GM04503 (cell line): Measurements from ENCODE around the gene NPNT.
"Not testable (repeated sequence)": the region's sequence is repeated elsewhere in the genome, so short reads cannot be mapped to it uniquely, and the experiment has no call there.

ENCODE experiments used
- DNase-seq: peaks from one replicate; pipeline ENCODE4 v3.0.0-alpha.2; 2012; ENCODE audit warnings: low read depth

The NPNT gene, protein sequence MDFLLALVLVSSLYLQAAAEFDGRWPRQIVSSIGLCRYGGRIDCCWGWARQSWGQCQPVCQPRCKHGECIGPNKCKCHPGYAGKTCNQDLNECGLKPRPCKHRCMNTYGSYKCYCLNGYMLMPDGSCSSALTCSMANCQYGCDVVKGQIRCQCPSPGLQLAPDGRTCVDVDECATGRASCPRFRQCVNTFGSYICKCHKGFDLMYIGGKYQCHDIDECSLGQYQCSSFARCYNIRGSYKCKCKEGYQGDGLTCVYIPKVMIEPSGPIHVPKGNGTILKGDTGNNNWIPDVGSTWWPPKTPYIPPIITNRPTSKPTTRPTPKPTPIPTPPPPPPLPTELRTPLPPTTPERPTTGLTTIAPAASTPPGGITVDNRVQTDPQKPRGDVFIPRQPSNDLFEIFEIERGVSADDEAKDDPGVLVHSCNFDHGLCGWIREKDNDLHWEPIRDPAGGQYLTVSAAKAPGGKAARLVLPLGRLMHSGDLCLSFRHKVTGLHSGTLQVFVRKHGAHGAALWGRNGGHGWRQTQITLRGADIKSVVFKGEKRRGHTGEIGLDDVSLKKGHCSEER

DNA sequence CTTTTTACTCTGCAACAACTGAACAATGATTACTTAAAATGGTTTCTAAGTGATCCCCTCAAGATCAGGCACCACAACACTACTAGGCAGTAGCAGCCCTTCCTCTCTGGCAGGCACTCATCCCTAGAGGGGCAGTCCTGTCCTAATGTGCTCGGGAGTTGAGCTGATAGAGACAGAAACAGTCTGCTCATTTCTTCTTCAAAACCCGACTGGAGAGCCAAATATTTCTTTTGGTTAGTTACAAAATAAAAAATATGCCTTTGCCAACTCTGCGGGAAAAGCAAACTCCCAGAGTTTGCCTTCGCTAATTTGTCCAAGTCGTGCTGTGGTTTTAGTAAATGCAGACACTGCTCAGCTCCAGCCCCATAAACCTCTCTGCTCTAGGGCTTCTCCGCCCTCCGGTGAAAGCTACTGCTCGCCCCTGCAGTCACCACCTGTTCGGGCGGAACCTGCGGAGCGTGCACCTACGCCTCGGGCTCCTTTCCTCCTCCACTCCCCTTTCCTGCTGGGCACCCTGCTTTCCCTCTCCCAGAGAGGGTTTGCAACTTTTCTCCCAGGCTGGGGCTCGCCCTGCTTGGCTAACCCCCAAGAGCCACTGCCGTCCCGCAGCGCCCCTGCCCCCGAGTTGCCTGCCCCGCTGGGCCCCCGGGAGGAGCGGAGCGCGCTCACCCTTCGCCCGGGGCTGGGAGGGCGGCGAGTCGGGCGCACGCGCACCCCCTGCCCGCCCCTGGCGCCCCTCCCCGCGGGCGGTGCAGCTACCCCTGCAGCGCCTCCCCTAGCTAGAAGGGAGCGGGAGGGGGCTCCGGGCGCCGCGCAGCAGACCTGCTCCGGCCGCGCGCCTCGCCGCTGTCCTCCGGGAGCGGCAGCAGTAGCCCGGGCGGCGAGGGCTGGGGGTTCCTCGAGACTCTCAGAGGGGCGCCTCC, at the start of gene NPNT:
Gene NPNT, plus strand, starts transcription at position 812 of the 923 bp plus-strand sequence. CDS start 182 bp downstream, outside the sequence.
- DNase-seq, result peak; percentile 21

DNA sequence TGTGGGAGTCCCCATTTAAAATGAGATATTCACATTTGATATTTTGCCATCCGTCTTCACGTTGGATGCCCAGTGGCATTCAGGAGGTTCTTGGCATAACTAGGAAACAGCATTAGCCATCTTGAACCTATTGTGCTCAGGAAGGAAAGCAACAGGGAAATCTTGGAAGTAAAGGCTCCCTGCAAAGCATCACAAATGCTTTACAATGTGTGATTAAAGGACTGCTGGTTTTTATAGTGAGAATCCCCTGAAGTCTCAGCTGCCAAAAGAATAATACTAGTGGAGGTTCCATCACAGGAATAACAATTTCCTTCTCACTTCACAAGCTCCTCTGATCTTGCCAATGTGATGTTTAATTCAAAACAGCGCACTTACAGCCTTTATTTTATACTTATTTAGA, 49.7 kb upstream of the NPNT start:
- no peak for DNase-seq

DNA sequence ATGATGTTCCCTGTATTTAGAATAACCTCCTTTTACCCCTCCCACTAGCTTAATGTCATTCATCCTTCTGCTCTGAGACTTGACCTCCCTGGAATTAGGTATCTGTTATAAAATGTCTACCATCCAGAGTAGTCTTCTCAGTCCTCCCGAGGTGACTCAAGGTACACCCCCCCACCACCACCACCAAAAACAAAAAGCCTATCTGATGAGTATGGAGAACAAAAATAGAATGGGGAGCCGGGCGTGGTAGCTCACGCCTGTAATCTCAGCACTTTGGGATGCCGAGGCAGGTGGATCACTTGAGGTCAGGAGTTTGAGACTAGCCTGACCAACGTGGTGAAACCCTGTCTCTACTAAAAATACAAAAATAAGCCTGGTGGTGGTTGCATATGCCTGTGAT, 46.9 kb upstream of the NPNT start:
- not testable (repeated sequence) for DNase-seq

DNA sequence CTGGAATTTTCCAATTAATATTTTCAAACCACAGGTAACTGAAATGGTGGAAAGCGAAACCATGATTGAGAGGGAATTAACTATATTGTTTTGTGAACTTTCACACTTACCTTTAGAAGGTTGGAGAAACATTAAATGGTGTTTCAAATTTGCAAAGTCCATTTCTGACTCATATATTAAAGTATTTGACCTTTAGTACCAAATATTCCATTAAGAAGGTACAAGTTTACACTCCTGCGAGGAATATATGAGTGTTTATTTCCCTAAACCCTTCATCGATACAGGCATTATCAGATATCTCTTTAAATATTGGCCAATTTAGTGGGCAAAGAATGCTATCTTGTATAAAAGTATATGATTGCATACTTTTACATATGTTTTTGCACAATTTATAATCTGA, 44.1 kb upstream of the NPNT start:
- DNase-seq, result no peak

DNA sequence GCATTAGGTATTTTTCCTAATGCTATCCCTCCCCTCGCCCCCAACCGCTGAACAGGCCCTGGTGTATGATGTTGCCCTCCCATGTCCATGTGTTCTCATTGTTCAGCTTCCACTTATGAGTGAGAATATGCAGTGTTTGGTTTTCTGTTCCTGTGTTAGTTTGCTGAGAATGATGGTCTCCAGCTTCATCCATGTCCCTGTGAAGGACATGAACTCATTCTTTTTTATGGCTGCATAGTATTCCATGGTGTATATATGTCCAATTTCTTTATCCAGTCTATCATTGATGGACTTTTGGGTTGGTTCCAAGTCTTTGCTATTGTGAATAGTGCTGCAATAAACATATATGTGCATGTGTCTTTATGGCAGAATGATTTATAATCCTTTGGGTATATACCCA, 43.0 kb upstream of the NPNT start:
- not testable (repeated sequence) for DNase-seq

DNA sequence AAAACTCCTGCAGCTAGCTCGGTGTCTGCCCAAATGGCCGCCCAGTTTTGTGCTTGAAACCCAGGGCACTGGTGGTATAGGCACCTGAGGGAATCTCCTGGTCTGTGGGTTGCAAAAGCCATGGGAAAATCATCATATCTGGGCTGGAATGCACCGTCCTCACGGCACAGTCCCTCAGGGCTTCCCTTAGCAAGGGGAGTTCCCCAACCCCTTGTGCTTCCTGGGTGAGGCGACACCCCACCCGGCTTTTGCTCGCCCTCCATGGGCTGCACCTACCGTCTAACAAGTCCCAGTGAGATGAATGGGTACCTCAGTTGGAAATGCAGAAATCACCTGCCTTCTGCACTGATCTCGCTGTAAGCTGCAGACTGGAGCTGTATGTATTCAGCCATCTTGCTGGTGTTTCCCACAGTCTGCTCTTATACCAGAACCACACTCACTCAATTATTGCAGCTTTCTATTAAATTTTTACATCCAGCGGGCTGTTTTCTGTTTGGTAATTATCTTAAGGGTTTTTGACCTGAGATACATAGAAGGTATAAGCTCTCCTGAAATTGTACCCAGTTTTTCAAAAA, 36.7 kb upstream of the NPNT start:
- no peak for DNase-seq

DNA sequence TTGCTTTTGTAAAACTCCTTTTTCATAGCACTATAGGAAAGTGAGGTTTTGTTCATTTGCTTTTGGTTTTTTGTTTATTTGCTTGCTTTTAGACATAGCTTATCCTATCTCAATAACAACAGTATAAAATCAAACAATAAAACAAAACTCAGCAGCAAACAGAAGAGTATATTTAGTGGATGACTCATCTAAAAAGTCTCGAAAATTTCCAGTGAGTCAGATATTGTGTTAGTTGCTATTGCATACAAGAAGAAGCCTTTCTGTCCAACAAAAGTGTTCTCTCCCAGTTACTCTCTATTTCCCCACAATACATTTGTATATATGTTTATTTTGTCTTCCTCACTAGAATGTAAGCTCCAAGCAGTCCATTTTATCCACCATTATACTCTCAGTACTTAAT, 36.0 kb upstream of the NPNT start:
- DNase-seq, result peak; percentile 50

DNA sequence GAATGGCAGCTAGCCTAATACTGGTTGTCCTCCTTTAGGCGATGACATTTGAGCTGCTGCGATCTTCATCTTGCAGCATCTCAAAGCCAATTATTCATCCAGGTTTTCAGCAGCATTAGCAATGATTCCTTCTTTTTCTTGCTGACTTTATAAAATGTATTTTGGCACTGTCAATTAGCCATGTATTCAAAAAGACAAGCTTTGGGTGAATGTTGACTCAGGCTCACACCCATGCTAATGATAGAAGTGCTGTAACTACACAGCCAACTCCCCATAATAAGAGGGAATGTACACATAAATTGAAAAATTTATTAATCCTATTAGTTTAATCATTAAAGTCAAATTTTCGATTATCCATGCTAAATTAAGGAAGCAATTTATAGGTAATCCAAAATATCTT, 24.3 kb upstream of the NPNT start:
- DNase-seq, result no peak

DNA sequence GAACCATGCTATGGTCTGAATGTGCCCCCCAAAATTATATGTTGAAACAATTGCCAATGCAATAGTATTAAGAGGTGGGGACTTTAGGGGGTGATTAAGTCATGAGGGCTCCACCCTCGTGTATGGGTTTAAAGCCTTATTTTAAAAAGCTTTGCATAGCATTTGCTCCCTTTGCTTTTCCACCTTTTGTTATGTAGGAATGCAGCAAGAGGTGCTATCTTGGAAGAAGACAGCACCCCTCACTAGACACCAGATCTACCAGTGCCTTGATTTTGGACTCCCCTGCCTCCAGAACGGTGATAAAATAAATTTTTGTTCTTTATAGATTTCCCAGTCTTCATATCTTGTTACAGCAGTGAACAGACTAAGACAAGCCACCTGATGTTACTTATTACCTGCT, 23.3 kb upstream of the NPNT start:
- no peak for DNase-seq

DNA sequence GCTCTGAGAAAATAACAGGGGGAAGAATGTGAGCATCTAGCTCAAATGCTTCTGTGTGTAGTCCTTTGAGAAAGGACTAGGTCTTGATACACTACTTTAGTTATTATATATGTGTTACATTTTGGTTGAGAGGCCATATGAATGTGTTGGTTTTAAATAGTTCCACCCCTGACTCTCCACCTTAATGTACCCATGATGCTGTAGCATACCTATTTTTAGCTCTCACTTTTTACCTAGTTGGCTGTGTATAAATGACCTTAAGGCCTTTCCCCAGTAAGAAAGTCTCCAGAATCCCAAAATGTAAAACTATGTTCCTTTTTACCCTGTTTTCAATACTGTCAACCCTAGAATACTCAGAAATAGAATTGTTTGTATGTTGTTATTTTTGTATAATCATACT, 20.0 kb upstream of the NPNT start:
- no peak for DNase-seq

DNA sequence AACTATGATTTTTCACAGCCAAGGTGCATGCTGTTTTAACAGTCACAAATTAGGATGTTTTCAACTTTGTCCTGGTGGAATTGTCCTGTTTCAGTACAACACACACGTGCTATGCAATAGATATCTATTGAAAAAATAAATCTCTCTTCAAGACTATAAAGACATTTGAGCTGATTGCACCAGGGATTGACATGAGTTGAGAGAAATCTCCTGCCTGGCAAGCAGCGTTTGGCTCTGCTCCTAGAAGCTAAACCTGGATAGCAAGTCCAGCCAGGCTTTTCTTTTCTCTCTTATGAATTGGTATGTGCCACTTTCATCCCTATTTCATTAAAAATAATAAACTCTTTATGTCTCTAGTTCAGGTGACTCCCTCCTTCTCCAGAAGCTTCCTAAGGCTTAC, 16.6 kb upstream of the NPNT start:
- DNase-seq, result no peak

DNA sequence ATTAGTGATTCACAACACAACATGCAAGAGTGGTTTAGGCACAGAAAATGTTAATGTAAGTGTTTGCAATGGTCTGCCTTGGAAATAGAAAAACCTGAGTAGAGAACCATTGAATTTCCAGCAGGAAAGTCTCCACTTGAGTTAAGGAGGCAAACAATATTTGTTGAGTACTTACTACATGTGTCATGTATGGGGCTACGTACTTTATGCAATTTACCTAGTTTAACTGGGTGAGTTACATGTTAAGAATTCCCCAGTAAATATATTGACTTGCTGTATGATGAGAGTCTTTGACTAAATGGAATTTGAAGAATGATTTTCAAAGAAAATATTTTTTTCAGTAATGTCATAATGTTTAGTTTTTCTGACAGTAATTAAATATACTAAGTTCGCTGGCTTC, 7.8 kb upstream of the NPNT start:
- DNase-seq, result no peak

DNA sequence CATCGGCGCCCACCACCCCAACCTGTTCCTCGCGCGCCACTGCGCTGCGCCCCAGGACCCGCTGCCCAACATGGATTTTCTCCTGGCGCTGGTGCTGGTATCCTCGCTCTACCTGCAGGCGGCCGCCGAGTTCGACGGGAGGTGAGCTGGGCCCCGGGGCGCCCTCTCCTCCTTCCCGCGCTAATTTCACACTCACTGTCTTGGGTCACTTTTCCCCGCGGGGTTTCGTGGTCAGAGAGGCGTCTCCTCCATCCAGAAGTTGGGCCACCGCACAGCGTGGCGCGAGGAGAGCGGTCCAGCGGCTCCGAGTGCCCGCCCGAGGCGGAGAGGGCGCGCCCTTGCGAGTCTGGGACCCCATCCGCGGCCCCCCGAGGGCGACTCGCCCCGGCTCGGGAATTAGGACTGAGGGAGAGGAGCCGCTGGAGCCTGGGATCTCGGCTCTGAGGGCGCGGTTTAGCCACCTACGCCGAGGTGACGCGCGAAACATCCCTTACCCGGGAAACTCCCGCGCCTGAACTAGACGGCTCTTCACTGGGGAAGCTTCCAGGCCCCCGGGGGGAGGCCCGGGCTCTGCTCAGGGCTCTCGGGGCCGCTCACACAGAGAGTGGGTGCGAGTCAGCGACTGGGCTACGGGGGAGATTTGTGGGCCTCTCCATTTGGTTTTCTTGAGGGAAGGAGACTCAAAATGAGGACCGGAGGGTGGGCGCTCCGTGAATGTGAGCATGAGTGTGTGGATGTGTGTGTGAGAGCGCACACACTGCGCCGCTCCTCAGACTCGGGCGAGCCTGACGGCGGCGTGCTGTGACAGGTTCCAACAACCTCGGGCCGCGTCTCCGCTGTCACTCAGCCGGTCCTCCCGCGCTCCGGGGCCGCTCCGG, 551 bp downstream of the NPNT start:
- DNase-seq, result no peak

DNA sequence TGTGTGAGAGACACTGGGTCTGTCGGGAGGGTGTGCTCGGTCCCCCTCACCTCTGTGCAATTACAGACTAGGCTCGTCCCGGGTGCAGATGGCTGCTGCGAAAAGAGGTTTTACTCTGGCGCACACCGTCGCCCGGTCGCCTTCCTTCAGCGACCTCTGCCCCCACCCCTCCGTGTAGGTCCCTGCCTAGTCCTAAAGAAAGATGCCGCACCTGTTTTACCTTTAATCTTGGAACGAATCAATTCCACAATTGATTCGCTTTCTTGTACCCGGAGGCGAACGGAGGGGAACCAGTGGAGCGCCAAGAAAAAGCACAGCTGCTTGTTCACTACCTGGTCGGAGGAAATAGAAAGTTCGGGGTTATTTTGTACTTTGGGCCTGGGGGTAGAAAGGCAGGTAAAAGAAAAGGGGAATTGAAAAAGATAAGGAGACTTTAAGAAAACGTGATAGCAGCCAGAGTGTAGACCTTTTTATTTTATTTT, 1.2 kb downstream of the NPNT start:
- no peak for DNase-seq

DNA sequence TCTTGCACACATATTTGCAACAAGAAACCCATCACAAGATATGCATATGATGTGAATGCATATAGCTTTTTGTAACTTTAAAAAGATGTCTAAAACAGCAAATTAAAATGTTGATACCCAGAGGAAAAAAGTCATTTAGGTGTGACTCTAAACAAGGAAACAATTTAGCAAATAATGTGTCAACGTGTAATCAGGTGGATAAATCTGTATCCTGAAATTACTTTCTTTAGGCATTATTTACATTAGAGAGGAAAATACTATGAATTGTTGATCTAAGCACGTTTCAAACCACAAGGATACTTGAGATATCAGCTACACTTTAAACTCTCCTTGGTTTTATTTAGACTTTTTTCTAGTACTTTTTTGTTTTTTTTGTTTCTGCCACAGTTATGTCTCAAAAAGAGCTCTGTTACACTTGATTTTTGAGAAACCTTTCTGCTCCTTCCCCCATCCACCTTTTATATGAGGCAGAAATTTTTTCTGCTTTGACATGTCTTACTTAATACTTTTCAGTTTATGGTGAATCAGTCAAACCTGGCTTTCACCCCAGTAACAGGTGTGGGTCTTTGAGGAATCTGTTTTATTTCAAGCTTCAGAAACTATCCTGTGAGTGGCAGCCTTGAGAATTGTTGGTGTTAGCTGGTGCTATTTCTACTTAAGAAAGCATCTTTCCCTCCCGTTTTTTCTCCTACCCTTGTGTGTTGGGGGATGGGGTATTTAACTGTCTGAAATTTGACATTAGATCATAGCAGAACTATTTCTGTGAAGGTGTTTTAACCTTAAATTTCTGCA, 1.9 kb downstream of the NPNT start:
- DNase-seq, result no peak

DNA sequence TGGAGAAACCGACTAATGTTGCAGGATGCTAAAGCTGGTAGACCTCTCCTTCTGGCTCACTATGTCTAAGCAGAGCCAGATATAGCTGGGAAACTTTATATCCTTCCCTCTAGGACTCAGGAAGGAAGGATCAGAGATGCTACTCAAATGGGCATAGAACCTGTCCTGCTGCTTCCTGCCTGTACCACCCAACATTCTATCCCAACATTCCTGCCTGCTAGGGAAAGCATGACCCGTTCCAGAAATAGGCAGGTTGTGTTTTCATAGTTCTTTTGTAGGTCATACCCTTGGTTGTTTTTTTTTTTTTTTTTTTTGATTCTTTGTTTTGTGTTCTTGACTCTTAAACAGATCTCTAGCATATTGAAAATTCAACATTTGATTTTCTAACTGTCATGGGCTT, 5.3 kb downstream of the NPNT start:
- no peak for DNase-seq

DNA sequence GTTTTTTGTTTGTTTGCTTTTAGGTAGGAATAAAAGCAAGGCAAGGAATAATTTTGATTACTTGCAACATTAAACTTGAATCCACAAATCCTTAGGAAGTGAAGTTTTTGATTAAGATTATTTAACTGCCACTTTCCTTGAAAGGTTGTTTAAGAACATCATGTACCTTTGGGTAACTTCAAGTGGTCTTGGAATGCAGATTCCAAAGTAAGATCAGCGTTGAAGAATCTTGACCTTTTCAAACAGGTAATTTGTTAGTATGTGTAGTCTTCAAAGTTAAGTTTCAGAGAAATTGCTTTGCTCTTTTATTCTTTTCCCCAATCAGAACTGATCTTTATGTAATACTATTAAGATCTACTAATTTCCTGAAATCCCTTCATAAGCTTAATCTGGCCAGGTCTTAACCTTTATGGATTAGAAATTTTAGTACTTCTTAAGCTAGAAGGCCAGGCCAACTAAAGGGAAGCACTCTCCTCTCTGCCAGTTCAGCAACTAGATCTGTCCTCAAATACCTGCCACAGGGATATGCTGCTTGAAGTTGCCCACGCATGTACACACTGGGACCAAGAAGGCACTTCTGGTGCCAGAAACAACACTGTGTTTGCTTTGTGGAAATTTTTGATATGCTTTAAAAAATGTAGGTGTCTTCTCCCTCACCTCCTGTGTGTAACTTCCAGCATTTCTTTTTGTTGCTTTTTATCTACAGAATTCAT, 7.4 kb downstream of the NPNT start:
- no peak for DNase-seq

DNA sequence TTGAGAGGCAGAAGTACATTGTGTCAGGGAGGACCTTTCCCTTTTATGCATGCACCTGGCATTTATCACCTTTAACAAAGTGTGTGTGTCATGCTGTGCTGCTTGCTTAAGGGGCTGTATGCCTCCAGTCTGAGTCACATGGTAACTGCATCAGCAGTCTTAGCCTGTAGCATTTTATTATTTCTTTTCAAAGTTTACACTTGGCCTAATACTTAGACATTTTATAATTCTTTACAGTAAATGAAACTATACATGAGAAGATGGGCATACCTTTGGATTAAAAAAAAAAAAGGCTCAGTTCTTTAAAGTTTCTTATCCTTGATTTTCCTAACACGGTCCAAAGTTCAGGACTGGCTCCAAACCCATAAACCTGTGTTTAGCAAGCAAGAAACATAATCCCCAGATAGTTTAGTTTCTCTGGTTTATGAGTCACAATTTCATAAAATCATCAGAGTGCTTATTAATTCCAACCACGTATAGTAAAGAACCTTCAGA, 14.6 kb downstream of the NPNT start:
- no peak for DNase-seq

DNA sequence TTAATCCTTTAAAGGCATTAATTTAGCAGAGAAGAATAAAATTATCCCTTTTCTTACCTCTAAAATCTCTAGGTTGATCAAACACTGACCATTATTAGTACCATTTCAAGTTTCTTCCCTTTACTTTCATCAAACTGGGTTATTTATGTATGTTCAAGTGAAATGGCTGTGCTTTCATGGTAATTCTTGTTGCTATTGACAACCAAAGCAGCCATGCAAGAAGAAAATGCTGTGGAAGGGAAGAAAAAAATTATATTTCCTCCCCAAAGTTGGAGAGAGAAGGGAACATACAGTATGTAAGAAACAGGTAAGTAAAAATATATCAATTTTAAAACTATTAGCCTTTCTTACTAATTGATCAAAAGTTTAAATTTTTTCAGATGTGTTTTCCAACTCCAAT, 16.2 kb downstream of the NPNT start:
- no peak for DNase-seq

DNA sequence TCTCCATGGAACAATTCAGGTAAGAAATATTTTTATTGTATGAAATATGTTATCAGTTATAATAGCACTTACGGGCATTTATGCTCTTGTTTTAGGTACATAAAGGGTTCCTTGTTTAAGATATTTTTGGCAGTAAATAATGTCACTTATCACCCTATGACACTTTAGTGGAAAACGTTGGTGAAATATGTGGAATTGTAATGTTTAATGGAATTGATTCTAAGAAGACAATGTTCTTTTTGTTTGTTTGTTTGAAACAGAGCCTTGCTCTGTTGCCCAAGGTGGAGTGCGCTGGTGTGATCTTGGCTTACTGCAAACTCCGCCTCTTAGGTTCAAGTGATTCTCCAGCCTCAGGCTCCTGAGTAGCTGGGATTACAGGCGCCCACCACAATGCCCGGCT, 17.4 kb downstream of the NPNT start:
- DNase-seq, result no peak
